H1 (cell line): ENCODE results near the gene BTRC. TPM values are rescaled to one million over a fixed set of nuclear protein-coding genes. Genes with fewer than 3 reads are reported as not detected.

Source experiments
- ASH2L ChIP-seq: fragments of 200-600, 300-600 bp; sonication (generic); IDR thresholded peaks from one replicate; pipeline ENCODE4 v1.7.1; 2017; ENCODE audit warnings: low read length
- EP300 ChIP-seq, 2 experiments: IDR thresholded peaks; 1 replicate in 1 of 2; 2 replicates in 1 of 2; pipeline ENCODE4 v1.6.1; 2011 to 2012; ENCODE audit warnings: low read depth in 2 of 2, low read length in 2 of 2, mild to moderate bottlenecking in 2 of 2, borderline replicate concordance in 1 of 2, inconsistent platforms in 1 of 2, moderate library complexity in 1 of 2
- HDAC2 ChIP-seq, 2 experiments: fragments of 300-600 bp in 1 of 2; sonication (generic) in 1 of 2; IDR thresholded peaks; 2 replicates each; pipeline ENCODE4 v1.6.1; 2011 to 2012; ENCODE audit warnings: low read depth in 2 of 2, low read length in 2 of 2, mild to moderate bottlenecking in 2 of 2, moderate library complexity in 2 of 2, borderline replicate concordance in 1 of 2, inconsistent platforms in 1 of 2
- KDM1A ChIP-seq: fragments of 200-600, 300-600 bp; sonication (generic); IDR thresholded peaks from 2 replicates; pipeline ENCODE4 v1.7.1; 2016; ENCODE audit warnings: mild to moderate bottlenecking, low read length, borderline replicate concordance
- RAD21 ChIP-seq, 2 experiments: IDR thresholded peaks in 1 of 2; conservative IDR thresholded peaks in 1 of 2; 2 replicates each; pipeline ENCODE4 v1.6.1; 2011; ENCODE audit warnings: low read depth in 2 of 2, low read length in 2 of 2, improper control_type of control experiment in 1 of 2, inconsistent platforms in 1 of 2, mild to moderate bottlenecking in 1 of 2, moderate library complexity in 1 of 2
- TAF1 ChIP-seq: IDR thresholded peaks from 2 replicates; pipeline ENCODE4 v1.6.1; 2011; ENCODE audit warnings: mild to moderate bottlenecking, low read depth, low read length
- polyA plus RNA-seq, 7 experiments: library from polyadenylated mRNA; depleted of rRNA in 3 of 7; stranded (reverse) in 5 of 7; unstranded in 2 of 7; fragments of >200 nt in 5 of 7; fragments of 200-250 nt in 2 of 7; gene quantifications; 1 replicate in 5 of 7; 2 replicates in 1 of 7; 4 replicates in 1 of 7; pipeline versions ENCODE4 v1.2.1 to v1.2.3, GENCODE V29; 2011 to 2013; ENCODE audit warnings: missing spikeins in 2 of 7, mixed read lengths in 2 of 7
- total RNA-seq: library from RNA; stranded (reverse); fragmentation: NEBNext Ultra II Directional; extraction: Animal tissue kit (Norgen Biotek cat#: 25700); gene quantifications from 2 replicates; pipeline ENCODE4 v1.2.1, GENCODE V29; 2021
- TF ChIP-seq, protein P1 (sequence below), 3 experiments: IDR thresholded peaks; 1 replicate in 2 of 3; 2 replicates in 1 of 3; pipeline versions ENCODE4 v1.5.1 to v1.6.1; 2011; ENCODE audit warnings: low read length in 3 of 3, mild to moderate bottlenecking in 3 of 3, inconsistent platforms in 2 of 3, low read depth in 1 of 3, moderate library complexity in 1 of 3; ENCODE audit not compliant: insufficient read depth in 1 of 3; ENCODE audit errors: control extremely low read depth in 1 of 3

Gene BTRC
- total and polyA plus RNA-seq, 2 of the 8 experiments (the other 6 are each of a cell fraction or from before 2014, with no cell fraction given) = 9.9 to 24.7 TPM

DNA sequence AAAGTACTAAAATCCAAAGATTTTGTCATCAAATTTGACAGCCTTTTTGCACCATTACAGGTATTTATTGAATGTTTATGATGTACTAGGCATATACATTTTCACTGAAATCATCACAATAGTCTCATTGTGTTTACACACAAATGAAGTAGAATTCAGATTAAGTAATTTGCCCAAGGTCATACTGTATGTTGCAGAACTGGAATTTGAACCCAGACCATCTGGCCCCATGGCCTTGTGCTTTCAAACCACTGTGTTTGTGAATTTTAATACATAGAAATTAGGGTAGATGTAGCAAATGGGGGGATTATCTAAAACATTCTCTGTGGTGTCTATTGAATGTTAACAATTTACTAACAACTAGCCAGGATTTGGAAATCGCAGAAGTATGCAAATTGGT lies 139.3 kb downstream of the BTRC start (continued):
- TF ChIP-seq KDM1A (no peak), EP300 (IDR thresholded peaks at IDR 0.05; ENCODE audit: borderline replicate concordance in 1 of 2, low read depth in 2 of 2, low read length in 2 of 2) (no peak), RAD21 (IDR thresholded peaks at IDR 0.05 in 1 of 2, conservative IDR thresholded peaks at IDR 0.05 in 1 of 2; ENCODE audit: low read depth in 2 of 2, low read length in 2 of 2) (no peak), TAF1 (no peak), ASH2L (no peak), HDAC2 (IDR thresholded peaks at IDR 0.05; ENCODE audit: borderline replicate concordance in 1 of 2, low read depth in 2 of 2, low read length in 2 of 2) (no peak)
- TF ChIP-seq, protein P1, sequence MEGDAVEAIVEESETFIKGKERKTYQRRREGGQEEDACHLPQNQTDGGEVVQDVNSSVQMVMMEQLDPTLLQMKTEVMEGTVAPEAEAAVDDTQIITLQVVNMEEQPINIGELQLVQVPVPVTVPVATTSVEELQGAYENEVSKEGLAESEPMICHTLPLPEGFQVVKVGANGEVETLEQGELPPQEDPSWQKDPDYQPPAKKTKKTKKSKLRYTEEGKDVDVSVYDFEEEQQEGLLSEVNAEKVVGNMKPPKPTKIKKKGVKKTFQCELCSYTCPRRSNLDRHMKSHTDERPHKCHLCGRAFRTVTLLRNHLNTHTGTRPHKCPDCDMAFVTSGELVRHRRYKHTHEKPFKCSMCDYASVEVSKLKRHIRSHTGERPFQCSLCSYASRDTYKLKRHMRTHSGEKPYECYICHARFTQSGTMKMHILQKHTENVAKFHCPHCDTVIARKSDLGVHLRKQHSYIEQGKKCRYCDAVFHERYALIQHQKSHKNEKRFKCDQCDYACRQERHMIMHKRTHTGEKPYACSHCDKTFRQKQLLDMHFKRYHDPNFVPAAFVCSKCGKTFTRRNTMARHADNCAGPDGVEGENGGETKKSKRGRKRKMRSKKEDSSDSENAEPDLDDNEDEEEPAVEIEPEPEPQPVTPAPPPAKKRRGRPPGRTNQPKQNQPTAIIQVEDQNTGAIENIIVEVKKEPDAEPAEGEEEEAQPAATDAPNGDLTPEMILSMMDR (IDR thresholded peaks at IDR 0.05; ENCODE audit: control extremely low read depth in 1 of 3, insufficient read depth in 1 of 3, low read depth in 1 of 3, low read length in 3 of 3) = no peak
